CD4-positive, alpha-beta T cell treated with Interferon alpha-2 for 1 hour (primary cell): Measurements from ENCODE around the gene STK39.

ENCODE experiments used
- DNase-seq, 2 donors: peaks; one replicate each; pipeline ENCODE4 v3.0.0-alpha.2; 2020 to 2022

The STK39 gene

GRCh38 chr2:168207851-168208250, 39.5 kb downstream of the STK39 start:
- no peak for DNase-seq

- DNase-seq, result no peak
Measured at GRCh38 chr2:168203762-168204693, 43.4 kb downstream of the STK39 start.

GRCh38 chr2:168201584-168202116, 45.7 kb downstream of the STK39 start:
- no peak for DNase-seq

GRCh38 chr2:168200930-168201583, 46.3 kb downstream of the STK39 start:
- DNase-seq, result no peak

- DNase-seq, result no peak
Measured at GRCh38 chr2:168198476-168199207, 48.8 kb downstream of the STK39 start.

GRCh38 chr2:168196764-168197180, 50.6 kb downstream of the STK39 start:
- no peak for DNase-seq

- peak; percentile 6 to 52 for DNase-seq
Measured at GRCh38 chr2:168194784-168195522, 52.4 kb downstream of the STK39 start.

- peak; percentile 35 to 69 for DNase-seq
Measured at GRCh38 chr2:168192839-168193616, 54.4 kb downstream of the STK39 start.

GRCh38 chr2:168191955-168192785, 55.2 kb downstream of the STK39 start:
- no peak for DNase-seq

GRCh38 chr2:168190590-168191336, 56.6 kb downstream of the STK39 start:
- DNase-seq, result no peak

GRCh38 chr2:168189835-168190569, 57.4 kb downstream of the STK39 start:
- no peak for DNase-seq

- DNase-seq, result no peak
Measured at GRCh38 chr2:168188002-168188401, 59.4 kb downstream of the STK39 start.

- DNase-seq, result no peak
Measured at GRCh38 chr2:168186452-168186851, 60.9 kb downstream of the STK39 start.

- DNase-seq, result no peak
Measured at GRCh38 chr2:168185583-168186274, 61.7 kb downstream of the STK39 start.

- DNase-seq, result no peak
Measured at GRCh38 chr2:168184681-168185513, 62.5 kb downstream of the STK39 start.

GRCh38 chr2:168183308-168183997, 63.9 kb downstream of the STK39 start:
- no peak for DNase-seq
